ENCODE results near the gene YWHAQ.

The YWHAQ gene

GRCh38 chr2:9547262-9547991, 83.4 kb downstream of the YWHAQ start:
- DNase-seq: no peak

GRCh38 chr2:9545502-9545901, 85.3 kb downstream of the YWHAQ start:
- no peak for DNase-seq

DNA sequence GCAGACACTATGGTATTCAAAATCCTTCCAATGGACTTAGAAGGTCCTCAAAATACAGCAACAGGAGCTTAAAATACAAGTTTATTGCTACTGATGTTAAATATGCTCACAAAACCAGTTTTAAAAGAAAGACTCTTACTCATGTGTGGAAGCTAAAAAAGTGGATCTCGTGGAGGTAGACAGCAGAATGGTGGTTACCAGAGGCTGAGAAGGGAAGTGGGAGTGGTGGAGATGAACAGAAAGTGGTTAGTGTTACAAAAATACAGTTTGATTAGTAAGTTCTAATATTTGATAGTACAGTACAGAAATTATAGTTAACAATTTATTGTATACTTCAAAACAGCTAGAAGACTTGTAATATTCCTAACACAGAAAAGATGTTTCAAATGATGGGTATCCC, 87.2 kb downstream of the YWHAQ start:
- no peak for DNase-seq

- no peak for DNase-seq
Observed at GRCh38 chr2:9539531-9539930, 91.3 kb downstream of the YWHAQ start.

- no peak for DNase-seq
Observed at GRCh38 chr2:9538000-9538507, 92.7 kb downstream of the YWHAQ start.

DNA sequence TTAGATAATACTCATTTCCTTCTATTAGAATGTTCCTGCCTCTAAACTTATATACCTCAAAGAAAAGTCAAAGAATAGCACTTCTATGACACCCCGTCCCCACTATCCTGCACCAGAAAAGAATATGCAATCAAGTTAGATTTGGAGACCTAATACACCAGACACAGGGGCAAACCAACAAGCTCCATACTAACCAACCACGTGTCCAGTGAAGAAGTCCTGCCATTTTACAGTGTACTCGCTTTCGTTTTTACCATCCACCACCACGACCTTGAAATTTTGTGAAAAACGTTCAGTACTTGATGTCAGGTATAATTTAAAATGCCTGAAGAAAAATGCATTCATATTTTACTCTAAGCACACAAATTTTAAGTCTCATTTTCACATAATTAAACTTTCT, 94.3 kb downstream of the YWHAQ start:
- DNase-seq: no peak

- DNase-seq: no peak
Observed at GRCh38 chr2:9535177-9535576, 95.6 kb downstream of the YWHAQ start.
